Sigmoid colon (tissue), 4 donors: Measurements from ENCODE around the gene KIF1A.

Experiments
- CTCF ChIP-seq, 4 experiments: fragments of 450-650 bp in 3 of 4; fragments of 200-600 bp in 1 of 4; IDR thresholded peaks; one replicate each; pipeline ENCODE4 v1.5.1; 2016 to 2019; ENCODE audit warnings: antibody characterized with exemption in 4 of 4, mild to moderate bottlenecking in 3 of 4, moderate library complexity in 2 of 4
- EP300 ChIP-seq, 4 donors: sonication (generic); formaldehyde crosslinking; IDR thresholded peaks; one replicate each; pipeline ENCODE4 v1.6.1; 2017; ENCODE audit warnings: antibody characterized with exemption in 4 of 4
- POLR2A ChIP-seq, 2 donors: fragments of 450-650 bp; IDR thresholded peaks; one replicate each; pipeline ENCODE4 v1.6.1; 2016; ENCODE audit warnings: antibody characterized with exemption in 2 of 2, mild to moderate bottlenecking in 2 of 2, moderate library complexity in 2 of 2
- POLR2AphosphoS5 ChIP-seq, 4 donors: sonication (generic); formaldehyde crosslinking; IDR thresholded peaks; one replicate each; pipeline ENCODE4 v1.6.1; 2017; ENCODE audit warnings: antibody characterized with exemption in 4 of 4

DNA sequence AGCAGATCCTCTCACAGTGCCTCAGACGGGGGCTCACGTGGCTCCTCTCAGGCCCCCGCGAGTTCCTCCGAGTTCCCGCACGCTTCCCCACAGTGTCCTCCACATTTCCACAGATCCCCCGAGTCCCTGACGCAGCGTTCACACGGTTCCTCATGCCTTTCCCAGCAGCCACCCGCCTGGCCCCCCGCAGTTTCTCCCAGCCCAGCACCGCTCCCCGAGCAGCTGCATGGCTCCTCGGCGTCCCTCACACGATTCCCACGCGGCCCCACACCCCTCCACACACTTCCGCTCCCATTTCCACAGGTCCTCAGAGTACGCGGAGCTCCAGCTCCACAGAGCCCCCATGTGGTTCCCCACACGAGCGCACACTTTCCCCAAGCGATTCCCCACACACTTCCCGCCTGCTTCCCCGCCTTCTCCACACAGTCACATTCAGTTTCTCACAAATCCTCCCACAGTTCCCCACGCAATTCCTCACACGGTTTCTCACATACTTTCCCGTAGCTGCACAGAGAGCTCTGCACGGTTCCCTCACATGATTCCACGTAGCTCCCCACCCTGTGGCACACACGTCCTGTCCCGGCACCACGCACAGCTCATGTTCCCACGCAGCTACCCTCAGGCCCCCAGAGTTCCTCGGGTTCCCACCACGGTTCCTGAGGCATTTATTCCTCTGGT lies 39.9 kb downstream of the KIF1A start:
- TF ChIP-seq CTCF (IDR thresholded peaks at IDR 0.05): no peak
- no peak for TF ChIP-seq POLR2AphosphoS5 (IDR thresholded peaks at IDR 0.05)
- no peak for TF ChIP-seq POLR2A (IDR thresholded peaks at IDR 0.05)
- no peak for TF ChIP-seq EP300 (IDR thresholded peaks at IDR 0.05)
